NCI-H128 (cell line): ENCODE results near the gene RBM39.
"Not testable (repeated sequence)": the region's sequence is repeated elsewhere in the genome, so short reads cannot be mapped to it uniquely, and the experiment has no call there.

Experiments used
- DNase-seq: peaks from one replicate; lab custom pipeline; 2025; ENCODE audit not compliant: unreplicated experiment; lab: John Stamatoyannopoulos, UW

RBM39 gene

DNA sequence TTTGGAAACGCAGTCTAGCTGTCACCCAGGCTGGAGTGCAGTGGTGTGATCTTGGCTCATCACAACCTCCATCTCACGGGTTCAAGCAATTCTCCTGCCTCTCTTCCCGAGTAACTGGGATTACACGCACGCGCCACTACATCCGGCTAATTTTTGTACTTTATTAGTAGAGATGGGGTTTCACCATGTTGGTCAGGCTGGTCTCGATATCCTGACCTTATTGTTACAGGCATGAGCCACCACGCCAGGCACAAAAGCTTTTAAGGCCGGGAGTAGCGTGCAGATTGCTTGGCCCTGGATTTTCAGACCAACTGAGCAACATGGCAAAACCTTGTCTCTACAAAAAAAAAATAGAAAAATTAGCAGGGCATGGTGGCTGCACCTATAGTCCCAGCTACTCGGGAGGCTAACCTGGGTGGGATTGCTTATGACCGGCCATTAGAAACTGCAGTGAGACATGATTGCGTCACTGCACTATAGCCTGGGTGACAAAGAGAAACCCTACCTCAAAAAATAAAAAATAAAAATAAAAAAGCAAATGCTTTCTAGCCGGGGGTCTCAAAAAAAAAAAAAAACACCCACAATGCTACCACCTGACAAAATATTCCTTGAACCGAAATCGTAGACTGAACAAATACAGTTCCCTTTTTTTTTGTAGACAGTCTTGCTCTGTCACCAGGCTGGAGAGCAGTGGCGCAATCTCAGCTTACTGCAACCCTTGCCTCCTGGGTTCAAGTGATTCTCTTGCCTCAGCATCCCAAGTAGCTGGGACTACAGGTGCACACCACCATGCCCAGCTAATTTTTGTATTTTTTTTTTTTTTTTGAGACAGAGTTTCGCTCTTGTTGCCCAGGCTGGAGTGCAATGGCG is 15.0 kb downstream of the RBM39 start:
- no peak for DNase-seq

DNA sequence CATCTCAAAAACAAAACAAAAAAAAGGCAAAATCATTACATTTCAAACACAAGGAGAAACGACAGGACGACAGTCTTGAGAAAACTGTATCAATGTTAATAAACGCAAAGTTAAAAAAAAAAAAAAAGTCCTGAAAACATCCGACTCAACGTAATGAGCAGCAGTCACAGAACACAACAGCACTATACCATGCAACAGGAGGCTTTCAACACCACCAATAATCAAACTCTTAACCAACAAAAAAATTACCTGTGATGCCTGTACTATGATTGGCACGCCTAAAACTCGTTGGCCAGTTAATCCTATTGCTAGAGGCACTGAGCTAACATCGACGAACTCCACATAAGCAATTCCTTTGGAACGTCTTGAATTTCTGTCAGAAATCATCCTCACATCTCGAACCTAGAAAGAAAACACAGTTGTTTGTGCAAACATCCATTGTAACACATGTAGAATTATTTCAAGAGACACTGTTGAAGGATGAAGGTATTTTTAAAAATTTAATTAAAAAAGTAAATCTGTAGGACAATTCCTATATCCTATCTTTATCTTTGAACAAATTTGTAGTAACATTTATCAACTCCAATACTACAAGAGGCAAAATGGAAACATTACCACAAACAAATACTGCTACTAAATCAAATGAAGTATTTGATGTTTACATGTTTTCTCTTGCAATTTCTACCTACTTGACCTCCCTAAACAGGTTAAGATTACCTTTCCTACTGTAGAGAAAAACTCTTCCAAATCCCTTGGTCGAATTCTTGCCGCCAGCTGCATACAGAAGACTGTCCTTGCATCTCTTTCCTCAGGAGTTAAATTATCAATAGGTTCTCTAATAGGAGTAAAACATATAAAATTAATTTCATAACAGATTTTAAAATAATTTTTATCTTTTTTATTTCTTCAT is 17.5 kb downstream of the RBM39 start:
- no peak for DNase-seq

DNA sequence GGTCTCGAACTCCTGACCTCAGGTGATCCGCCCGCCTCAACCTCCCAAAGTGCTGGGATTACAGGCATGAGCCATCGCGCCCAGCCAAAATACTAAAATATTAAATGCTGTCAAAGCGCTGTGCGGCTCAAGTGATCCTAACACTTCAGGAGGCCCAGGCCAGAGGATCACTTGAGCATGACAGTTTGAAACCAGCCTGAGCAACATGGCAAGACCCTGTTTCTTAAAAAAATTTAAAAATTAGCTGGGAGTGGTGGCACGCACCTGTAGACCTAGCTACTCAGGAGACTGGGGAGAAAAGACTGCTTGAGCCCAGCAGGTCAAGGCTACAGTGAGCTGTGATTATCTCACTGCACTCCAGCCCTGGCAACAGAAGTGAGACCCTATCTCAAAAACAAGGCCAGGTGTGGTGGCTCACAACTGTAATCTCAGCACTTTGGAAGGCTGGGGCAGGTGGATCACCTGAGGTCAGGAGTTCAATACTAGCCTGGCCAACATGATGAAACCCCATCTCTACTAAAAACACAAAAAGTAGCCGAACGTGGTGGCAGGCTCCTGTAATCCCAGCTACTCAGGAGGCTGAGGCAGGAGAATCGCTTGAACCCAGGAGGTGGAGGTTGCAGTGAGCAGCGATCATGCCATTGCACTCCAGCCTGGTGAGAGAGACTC is 18.3 kb downstream of the RBM39 start:
- not testable (repeated sequence) for DNase-seq

DNA sequence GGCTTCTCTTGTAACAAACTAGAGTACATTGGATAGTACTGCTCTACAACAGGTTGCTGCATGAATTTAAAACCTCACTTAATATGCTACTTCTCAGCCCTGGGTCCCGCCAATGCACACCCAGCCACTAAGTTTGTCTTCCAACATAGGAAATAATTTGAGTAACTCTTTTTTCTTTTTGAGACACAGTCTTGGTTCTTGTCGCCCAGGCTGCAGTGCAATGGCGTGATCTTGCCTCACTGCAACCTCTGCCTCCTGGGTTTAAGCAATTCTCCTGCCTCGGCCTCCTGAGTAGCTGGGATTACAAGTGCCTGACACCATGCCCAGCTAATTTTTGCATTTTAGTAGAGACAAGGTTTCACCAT is 18.8 kb downstream of the RBM39 start:
- not testable (repeated sequence) for DNase-seq

DNA sequence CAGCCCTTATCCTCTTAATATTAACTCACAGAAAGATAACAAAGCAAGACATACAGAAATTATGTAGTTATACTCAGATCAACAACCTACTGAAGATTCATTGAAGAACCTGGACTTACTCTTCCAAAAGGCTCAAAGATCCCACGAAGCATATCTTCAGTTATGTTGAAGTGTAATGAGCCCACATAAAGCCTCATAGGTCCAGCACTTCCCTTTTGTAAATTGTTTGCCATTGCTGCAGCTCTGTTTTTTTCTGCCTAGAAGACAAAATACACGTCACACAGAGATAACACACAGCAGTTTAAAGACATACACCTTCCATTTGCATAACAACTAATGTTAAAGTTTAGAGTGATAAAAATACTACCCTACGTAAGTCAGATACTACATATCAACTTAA is 20.4 kb downstream of the RBM39 start:
- DNase-seq, result no peak

DNA sequence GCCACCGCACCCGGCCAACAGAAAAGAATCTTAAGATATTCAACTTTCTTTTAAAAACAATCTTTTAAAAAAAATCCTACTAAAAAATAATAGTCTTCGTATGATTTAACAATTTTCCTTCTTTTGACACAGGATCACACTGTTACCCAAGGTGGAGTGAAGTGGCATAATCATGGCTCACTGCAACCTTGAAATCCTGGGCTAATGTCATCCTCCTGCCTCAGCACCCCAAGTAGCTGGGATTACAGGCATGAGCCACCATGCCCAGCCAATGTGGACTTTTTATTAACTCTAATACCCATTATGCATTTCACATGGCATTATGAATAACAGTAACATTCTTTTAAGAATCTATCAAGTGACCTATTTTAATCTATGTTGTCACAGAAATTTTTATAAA is 20.8 kb downstream of the RBM39 start:
- no peak for DNase-seq

DNA sequence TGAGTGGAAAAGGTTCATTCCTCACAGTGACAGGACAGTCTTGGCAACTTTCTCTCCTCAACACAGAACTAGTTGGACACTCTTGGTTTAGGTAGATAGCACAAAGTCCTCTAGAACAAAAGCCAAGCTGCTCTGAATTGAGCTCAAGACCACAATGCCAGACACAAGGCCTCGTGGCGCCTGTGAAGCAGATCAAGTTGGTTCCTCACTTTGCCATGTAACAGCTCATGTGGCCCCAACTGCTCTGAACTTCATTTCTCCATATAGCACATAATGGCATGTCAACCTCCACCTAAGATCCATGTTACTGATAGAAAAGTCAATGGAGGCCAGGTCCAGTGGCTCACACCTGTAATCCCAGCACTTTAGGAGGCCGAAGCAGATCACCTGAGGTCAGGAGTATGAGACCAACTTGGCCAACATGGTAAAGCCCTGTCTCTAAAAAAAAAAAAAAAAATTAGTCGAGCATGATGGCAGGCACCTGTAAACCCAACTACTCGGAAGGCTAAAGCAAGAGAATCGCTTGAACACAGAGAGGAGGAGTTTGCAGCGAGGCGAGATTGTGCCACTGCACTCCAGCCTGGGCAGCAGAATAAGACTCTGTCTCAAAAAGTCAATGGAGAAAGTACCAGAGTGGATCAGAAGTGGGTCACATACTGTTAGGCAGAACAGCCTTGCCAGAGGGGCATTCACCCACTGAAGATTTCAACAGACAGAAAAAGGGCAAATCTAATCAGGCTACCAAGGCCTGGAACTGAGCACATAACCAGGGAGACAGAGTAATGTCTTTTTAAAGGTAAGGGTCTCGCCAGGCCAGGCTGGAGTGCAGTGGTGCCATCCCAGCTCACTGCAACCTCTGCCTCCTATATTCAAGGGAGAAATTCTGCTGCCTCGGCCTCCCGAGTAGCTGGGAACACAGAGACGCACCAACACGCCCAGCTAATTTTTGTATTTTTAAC is 21.6 kb downstream of the RBM39 start:
- no peak for DNase-seq

DNA sequence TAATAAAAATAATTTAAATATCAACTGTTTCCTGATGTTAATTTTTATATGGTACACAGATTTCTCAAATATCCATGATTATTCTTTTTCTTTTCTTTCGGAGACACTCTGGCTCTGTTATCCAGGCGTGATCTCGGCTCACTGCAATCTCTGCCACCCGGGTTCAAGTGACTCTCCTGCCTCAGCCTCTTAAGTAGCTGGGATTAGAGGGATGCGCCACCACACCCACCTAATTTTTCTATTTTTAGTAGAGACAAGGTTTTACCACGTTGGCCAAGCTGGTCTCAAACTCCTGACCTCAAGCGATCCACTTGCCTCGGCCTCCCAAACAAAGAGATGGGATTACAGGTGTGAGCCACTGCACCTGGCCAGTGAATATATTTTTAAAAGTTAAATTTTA is 22.3 kb downstream of the RBM39 start:
- no peak for DNase-seq

DNA sequence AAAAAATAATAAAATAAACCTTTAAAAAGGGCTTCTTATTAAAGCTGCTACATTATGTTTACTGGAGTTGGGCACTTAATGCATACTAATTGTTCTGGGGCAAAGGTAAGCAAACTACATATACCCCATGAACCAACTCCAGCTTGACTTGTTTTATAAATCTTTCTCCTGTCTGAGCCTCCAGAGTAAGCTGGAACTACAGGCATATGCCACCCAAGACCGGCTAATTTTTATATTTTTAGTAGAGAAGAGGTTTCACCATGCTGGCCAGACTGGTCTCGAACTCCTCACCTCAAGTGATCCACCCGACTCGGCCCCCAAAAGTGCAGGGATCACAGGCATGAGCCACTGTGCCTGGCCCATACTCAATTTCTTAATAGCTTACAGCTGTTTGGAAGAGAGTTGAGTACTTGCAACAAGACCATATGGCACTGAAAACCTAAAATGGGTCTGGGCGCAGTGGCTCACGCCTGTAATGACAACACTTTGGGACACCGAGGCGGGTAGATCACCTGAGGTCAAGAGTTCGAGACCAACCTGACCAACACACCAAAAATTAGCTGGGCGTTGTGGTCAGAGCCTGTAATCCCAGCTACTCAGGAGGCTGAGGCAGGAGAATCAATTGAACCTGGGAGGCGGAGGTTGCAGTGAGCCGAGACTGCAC is 23.0 kb downstream of the RBM39 start:
- no peak for DNase-seq

DNA sequence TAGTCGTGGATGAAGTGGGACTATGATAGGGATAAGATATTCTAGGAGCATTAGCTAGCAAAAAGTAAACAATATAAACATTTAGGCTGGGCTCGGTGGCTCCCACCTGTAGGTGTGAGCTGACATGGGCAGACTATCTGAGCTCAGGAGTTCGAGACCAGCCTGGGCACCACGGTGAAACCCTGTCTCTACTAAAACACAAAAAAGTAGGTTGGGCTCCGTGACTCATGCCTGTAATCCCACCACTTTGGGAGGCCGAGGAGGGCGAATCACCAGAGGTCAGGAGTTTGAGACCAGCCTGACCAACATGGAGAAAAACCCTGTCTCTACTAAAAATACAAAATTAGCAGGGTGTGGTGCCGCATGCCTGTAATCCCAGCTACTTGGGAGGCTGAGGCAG is 23.7 kb downstream of the RBM39 start:
- DNase-seq, result not testable (repeated sequence)

DNA sequence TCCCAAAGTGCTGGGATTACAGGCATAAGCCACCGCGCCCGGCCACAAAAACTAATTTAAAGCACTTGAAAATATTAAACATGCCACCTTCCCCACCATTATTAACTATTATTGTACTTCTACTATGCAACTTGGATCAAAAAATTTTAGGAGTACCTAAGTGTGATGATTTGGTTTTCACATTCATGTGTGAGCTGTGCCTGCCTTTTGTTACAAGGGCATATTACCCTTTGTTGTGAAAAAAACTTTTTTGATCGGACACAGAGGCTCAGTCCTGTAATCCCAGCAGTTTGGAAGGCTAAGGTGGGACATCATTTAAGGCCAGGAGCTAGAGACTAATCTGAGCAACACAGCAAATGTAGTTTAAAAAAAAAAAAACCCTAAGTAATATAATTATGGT is 25.7 kb downstream of the RBM39 start:
- no peak for DNase-seq

DNA sequence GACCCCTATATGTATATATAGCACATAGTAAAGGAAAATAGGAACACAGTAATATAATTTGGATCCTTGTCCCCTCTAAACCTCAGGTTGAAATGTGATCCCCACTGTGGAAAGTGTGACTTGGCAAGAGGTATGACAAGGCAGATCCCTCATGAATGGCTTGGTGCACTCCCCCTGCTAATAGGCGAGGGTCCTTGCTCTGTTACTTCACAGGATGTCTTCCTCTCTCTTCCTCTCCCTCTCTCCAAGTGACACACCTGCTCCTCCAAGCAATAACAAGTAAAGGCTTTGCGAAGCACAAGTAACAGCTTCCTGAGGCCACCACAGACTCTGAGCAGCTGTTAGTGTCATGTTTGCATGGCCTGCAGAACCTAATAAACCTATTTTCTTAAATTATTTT is 26.4 kb downstream of the RBM39 start:
- DNase-seq, result no peak

DNA sequence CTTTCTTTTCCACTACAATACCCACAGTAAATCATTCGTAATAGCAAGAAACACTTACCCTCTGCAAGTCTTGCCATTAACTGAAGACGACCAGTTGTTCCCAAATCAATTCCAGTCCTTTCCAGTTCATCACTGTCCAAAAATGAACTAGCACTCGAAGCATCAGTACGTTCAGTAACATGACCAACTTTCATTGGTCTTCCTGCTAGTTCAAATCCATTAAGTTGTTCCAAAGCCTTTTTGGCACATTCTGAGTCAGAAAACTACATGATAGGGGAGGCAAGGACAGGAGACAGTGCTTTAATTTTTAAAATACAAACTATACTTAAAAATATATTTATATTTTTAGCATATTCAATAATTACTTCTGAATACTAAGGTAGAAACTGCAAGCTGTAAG is 27.9 kb downstream of the RBM39 start:
- no peak for DNase-seq

DNA sequence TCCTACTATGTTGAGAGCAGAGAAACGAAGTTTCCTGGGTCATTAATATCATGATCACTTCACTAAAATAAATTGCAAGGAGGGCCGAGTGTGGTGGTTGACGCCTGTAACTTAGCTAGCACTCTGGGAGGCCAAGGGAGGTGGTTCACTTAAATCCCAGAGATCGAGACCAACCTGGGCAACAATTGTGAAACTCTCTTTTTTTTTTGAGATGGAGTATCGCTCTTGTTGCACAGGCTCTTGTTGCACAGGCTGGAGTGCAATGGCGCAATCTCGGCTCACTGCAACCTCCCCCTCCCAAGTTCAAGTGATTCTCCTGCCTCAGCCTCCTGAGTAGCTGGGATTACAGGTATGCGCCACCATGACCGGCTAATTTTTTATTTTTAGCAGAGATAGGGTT is 28.9 kb downstream of the RBM39 start:
- DNase-seq, result not testable (repeated sequence)

DNA sequence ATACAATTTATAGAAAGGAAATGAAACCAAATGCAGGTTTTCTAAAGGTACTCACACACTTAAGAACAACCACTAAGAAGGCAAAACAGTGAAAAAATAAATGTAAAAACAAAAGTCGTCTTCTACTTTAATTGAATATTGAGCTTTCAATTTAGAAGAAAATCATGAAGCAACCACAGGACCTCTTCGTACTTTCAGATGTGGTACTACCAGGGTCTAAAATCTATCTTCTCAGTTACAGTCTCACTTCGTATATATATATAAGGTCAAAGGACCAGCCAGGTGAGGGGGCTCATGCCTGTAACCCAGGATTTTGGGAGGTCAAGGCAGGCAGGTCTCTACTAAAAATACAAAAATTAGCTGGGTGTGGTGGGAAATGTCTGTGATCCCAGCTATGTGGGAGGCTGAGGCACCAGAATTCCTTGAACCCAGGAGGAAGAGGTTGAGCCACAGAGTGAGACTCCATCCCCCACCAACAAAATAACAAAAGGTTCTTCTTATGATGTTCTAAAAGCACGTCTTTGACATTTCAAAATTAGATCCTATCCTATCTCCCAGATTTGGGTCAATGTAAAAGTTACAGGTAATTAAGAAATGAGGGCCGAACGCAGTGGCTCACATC is 30.4 kb downstream of the RBM39 start:
- no peak for DNase-seq

DNA sequence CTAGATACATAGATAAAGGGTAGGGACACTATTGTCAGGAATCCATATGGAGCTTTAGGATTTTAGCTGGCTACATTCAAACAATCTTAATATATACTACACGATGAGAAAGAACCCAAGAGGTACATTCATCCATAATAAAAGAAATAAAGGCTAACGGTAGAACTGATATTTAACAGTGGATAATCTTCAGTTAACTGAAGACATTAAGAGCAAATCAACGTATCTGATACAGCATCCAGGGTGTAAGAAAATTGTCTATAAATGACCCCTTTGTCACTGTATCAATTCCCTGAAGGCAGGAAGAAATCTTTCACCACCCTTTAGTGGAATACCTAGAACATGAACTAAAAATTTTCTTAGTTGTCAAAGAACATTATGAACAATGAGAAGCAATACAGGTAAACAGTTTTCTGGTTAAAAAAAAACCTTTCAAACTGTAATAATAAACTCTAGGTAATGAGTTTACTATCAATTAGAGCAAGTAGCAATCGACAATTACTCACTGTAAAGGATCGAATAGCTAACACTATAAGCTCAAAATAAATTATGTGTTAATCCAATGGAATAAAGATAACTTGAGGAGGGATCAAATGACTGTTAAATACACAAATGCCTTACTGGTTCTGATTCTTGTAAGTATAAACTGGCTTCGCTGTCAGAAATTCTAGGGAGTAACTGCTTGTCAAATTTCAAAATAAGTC is 31.0 kb downstream of the RBM39 start:
- no peak for DNase-seq

DNA sequence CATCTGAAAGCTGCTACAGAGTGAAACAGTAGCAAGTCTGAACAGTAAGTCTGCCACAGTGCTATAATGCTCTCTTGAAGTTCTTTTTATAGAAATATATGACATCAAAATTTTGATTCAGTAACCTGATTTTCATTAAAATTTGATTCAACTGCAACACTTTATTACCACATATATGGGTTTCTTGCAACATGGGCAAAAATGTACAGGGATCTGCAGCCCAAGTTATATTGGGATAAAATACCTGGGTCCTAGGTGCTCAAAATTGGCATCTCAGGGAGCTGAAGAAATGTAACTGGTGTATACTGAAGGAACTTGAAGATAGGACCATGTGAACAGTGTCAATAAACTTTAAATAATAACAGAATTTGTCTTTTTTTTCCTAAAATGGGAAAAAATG is 32.0 kb downstream of the RBM39 start:
- no peak for DNase-seq

DNA sequence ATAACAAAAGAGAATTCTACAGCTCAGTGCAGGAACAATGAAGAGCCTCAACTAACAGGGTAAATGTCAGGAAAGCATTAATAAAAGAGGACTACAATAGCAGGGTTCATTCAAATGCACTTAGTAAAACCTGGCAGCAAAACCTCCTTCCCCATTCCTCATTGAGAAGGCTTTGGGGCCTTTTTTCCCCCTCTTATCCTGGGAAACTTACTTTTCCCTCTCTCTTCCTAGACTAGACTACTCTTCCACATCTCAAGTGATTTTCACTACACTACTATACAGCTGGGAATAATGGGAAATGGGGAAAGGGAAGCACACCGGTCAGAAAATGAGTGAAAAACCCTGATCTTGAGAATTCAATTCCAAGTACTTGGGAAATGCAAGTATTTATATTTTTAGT is 32.8 kb downstream of the RBM39 start:
- no peak for DNase-seq

DNA sequence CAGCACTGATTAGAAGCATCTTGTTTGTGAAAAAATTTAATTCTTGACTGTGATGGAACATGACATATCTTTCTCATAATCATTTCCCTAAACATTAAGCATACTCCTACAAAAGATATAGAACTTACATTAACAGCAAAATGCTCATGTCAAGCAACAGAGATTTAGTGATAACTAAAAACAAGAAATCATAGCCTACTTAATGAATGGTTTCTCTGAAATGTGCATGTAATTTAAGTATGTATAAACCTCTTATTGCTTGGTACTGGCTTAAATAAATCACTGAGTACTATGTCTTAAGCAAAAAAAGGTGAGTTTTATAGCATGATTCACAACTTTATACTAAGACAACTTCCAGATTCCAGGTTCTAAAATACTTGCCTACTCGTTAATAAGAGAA is 33.6 kb downstream of the RBM39 start:
- no peak for DNase-seq
